Endothelial cell of hepatic sinusoid (primary cell): ENCODE measurements around the gene RIPK4.
"Not testable (repeated sequence)": the region's sequence is repeated elsewhere in the genome, so short reads cannot be mapped to it uniquely, and the experiment has no call there.

Experiments
- in situ Hi-C: cut with HindIII; loops from 2 replicates; pipeline ENCODE4 v1.10.0; 2017; ENCODE audit warnings: low sequenced_read_pairs

Gene RIPK4

GRCh38 chr21:41741253-41742072 lies 25.4 kb downstream of the RIPK4 start:
- in situ Hi-C loops: no loop called here

- in situ Hi-C loops: no loop called here
Measured at GRCh38 chr21:41740604-41741252, 26.1 kb downstream of the RIPK4 start.

DNA sequence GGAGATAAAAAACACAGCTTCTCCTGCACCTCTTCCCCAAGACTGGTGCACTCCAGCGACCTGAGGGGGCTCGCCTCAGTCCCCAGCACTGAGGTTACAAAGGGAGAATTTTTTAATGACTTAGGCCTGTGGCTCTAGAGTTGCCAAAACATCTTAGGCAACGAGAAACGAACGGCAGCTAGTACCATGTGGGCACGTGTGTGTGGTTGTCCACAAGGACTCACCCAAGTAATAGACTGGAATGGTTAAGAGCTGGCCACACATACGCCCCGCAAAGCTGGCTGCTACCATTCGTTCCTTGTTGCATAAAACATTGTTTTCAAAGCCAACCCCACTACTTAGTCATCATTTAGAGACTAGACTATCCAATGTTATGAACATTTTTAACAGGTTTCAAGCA lies 26.9 kb downstream of the RIPK4 start:
- in situ Hi-C loops: loop anchor here (10.0 kb wide), 1 partner anchor 65 kb away; no protein-coding TSS in a partner anchor

DNA sequence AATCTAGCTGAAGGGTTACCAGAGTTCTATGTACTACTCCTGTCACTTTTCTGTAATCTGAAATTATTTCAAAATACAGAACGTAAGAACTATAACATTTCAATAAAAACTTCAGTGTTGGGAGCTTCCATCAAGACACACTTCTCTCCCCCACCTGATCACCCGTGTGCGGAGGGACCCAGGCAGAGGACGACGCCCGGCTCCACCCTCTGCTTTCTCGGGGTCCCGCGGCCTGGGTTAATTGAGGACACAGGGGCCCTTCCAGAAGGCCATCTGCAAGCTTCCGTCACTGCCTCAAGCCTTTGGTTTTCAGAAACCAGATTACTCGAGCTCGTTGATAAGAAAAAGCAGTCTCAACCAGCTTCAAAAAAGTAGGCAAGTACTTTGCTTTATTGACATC lies 27.8 kb downstream of the RIPK4 start:
- in situ Hi-C loops: loop anchor here (10.0 kb wide), 1 partner anchor 64 kb away; no protein-coding TSS in a partner anchor

GRCh38 chr21:41737651-41738324 lies 29.1 kb downstream of the RIPK4 start:
- in situ Hi-C loops: loop anchor here (10.0 kb wide), 1 partner anchor 63 kb away; no protein-coding TSS in a partner anchor

DNA sequence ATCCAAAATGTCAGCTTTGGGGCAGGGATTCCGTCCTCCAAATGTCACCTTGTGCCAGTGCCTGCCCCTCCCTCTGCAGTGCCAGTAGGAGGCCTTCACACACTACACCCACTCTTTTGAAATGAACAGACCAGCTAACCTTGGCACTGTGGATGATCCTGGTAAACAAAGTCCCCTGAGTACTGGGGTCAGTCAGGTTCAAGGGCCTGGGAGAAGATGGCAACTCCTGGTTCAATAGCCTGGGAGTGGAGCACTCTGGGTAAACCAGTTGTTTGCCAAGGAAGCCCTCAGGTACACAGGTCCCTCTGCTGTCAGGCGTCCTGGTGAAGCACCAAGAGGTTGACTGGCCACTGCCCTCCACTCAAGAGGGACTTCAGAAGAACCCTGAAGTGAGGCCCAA lies 30.4 kb downstream of the RIPK4 start:
- in situ Hi-C loops: loop anchor here (10.0 kb wide), 1 partner anchor 62 kb away; no protein-coding TSS in a partner anchor

- in situ Hi-C loops: loop anchor here (10.0 kb wide), 1 partner anchor 59 kb away; no protein-coding TSS in a partner anchor
Measured at GRCh38 chr21:41733951-41734689, 32.7 kb downstream of the RIPK4 start.

- in situ Hi-C loops: loop anchor here (10.0 kb wide), 1 partner anchor 56 kb away; no protein-coding TSS in a partner anchor
Measured at GRCh38 chr21:41731081-41731480, 35.8 kb downstream of the RIPK4 start.

DNA sequence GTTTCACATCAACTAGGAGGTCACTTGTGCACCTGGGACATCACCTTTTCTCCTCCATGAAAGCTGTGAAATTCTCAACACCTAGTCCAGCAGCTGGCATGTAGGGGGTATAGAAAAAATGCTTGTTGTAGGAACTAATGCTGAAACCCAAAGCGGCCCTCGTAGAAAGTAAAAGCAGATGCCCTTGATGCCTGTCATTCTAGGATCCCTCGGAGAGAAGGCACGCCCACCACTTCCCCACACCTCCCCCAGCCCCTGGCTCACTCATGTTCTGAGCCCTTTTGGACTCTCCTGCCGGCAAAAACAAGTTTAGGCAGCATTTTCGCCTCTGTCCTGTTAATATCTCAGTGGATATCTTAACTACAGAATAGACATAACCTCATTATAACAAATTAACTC lies 36.5 kb downstream of the RIPK4 start:
- in situ Hi-C loops: loop anchor here (10.0 kb wide), 1 partner anchor 56 kb away; no protein-coding TSS in a partner anchor

- in situ Hi-C loops: loop anchor here (10.0 kb wide), 1 partner anchor 55 kb away; no protein-coding TSS in a partner anchor
Measured at GRCh38 chr21:41729701-41730366, 37.0 kb downstream of the RIPK4 start.

GRCh38 chr21:41727784-41728763 lies 38.8 kb downstream of the RIPK4 start:
- in situ Hi-C loops: no loop called here

DNA sequence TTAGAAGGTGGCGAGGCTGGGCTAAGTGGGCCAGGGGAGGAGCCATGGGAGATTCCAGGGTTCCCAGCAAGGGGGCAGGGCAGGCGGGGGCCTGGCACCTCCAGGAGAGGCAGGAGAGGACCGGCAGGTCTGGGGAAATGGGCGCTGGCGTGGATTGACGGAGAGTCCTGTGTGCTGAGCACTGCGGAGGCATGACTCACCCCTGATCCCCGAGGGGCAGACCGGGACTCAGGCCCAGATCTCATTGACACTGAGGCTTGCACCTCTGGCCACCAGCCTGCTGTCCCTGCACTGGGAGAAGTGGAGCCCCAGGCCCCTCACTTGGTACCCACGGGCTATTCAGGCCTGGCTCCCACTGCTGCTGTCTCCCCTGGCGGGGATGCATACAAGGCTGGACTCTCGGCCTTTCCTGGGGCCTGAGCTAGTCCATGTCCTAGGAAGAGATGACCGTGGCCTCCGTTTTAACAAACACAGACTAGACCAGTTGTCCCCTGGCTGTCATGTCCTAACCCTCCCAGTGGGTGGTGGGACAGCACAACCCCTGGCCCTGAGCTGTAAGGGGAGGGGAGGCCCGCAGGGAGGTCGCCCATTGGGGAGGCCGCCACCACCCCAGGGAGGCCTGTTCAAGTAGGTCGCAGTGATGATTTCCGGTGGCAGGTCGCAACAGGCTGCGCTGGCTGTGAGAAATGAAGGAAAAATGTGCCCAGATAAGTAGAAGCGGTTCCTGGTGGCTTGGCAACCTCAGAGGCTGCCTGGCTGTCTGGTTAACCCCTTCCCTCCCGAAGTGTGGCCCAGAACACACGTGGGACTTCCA lies 39.7 kb downstream of the RIPK4 start:
- in situ Hi-C loops: no loop called here

- in situ Hi-C loops: no loop called here
Measured at GRCh38 chr21:41726630-41726969, 40.3 kb downstream of the RIPK4 start.

- in situ Hi-C loops: no loop called here
Measured at GRCh38 chr21:41726058-41726558, 40.7 kb downstream of the RIPK4 start.

DNA sequence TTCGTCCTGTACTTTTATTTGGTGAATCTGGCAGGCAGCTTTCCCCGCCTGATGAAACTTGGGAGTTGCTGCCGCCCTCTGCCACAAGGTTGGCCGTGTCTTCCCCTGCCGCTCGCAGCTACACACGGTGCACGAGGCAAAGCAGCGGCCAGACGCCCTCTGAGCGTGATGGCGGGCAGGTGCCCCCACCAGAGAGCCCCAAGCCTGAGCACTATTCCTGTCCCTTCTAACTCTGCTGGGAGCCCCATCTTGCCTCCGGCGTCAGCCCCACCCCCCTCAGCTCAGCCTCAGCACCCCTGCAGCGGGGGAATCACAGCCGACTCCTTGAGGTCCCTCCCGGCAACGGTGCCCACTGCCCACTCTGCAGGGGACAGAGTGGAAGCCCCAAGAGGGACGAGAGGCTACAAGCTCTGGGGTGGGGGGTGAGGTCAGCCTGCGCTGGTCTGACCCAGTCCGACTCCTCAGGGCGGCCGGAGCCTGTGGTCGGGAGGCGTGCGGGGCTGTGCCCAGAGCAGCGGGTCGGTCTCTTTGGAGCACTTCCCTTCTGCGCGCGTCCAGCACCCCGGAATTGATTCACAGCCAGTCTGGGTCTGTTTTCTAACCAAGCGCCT lies 41.3 kb downstream of the RIPK4 start:
- in situ Hi-C loops: no loop called here

DNA sequence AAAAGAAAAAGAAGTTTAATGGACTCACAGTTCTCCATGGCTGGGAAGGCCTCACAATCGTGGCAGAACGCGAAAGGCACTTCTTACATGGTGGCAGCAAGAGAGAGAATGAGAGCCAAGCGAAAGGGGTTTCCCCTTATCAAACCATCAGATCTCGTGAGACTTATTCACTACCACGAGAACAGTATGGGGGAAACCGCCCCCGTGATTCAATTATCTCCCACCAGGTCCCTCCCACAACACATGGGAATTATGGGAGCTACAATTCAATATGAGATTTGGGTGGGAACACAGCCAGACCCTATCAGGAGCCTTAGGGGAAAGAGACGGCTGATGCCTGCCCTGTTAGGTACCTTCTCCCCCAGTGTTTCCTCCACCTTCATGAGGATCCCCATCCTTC lies 43.0 kb downstream of the RIPK4 start:
- in situ Hi-C loops: not testable (repeated sequence)
